Heart right ventricle (tissue), 16 donors: ENCODE results near the gene PARD3. TPM values are rescaled to one million over a fixed set of nuclear protein-coding genes. Genes with fewer than 3 reads are reported as not detected.

Source experiments
- ATAC-seq, 8 donors: fragments of 200-7000 bp; cut with Tn5 transposase; one replicate each; pipeline ENCODE4 v1.9.1; 2020; ENCODE audit warnings: mild to moderate bottlenecking in 8 of 8, moderate library complexity in 8 of 8, moderate number of reproducible peaks in 1 of 8
- DNase-seq, 2 donors: peaks; one replicate each; pipeline ENCODE4 v3.0.0-alpha.2; 2020
- H3K27ac ChIP-seq, 10 donors: fragments of 200-600 bp; sonication (generic) in 2 of 10; one replicate each; pipeline versions ENCODE4 v1.5.0 to v1.8.0; 2020 to 2022; ENCODE audit warnings: mild to moderate bottlenecking in 3 of 10
- H3K27me3 ChIP-seq, 7 donors: fragments of 200-600 bp; one replicate each; pipeline ENCODE4 v1.8.0; 2021 to 2022; ENCODE audit warnings: mild to moderate bottlenecking in 2 of 7
- H3K36me3 ChIP-seq, 9 donors: fragments of 200-600 bp; sonication (generic) in 1 of 9; one replicate each; pipeline versions ENCODE4 v1.5.0 to v1.8.0; 2020 to 2022; ENCODE audit warnings: mild to moderate bottlenecking in 2 of 9
- H3K4me1 ChIP-seq, 9 donors: fragments of 200-600 bp; sonication (generic) in 1 of 9; one replicate each; pipeline versions ENCODE4 v1.5.0 to v1.8.0; 2020 to 2022; ENCODE audit warnings: mild to moderate bottlenecking in 4 of 9
- H3K4me3 ChIP-seq, 10 donors: fragments of 200-600 bp; sonication (generic) in 2 of 10; one replicate each; pipeline versions ENCODE4 v1.5.0 to v1.8.0; 2020 to 2022; ENCODE audit warnings: mild to moderate bottlenecking in 7 of 10, moderate library complexity in 2 of 10
- H3K9me3 ChIP-seq, 11 donors: fragments of 200-600 bp in 10 of 11; sonication (generic) in 2 of 11; one replicate each; pipeline versions ENCODE4 v1.5.0 to v1.8.0; 2013 to 2022; ENCODE audit warnings: mild to moderate bottlenecking in 2 of 11, control low read depth in 1 of 11, moderate library complexity in 1 of 11
- CTCF ChIP-seq, 9 donors: fragments of 200-600 bp; sonication (generic) in 2 of 9; IDR thresholded peaks; one replicate each; pipeline versions ENCODE4 v1.5.0 to v1.8.0; 2021 to 2022; ENCODE audit warnings: antibody characterized with exemption in 9 of 9, mild to moderate bottlenecking in 5 of 9, moderate library complexity in 1 of 9
- WGBS, 2 donors: extraction: QIAGEN DNeasy Blood & Tissue Kit; methylation state at CpG; one replicate each; pipeline ENCODE4 v1.1.7; 2013; ENCODE audit warnings: inconsistent platforms in 1 of 2; 5-methylcytosine and 5-hydroxymethylcytosine counted together
- intact Hi-C, 10 donors: fragments of 100-400 bp; cut with DNase I; formaldehyde crosslinking; loops; one replicate each; pipeline versions ENCODE4 v1.11.1 to v1.14.2; 2022
- polyA plus RNA-seq, 2 donors: library from polyadenylated mRNA; stranded (reverse); fragments of 200-250 nt; gene quantifications; one replicate each; pipeline ENCODE4 v1.2.3, GENCODE V29; 2013
- total RNA-seq, 10 donors: library from RNA; stranded (reverse); fragmentation: NEBNext Ultra II Directional in 3 of 10; extraction: Animal tissue kit (Norgen Biotek cat#: 25700) in 3 of 10; gene quantifications; one replicate each; pipeline versions ENCODE4 v1.2.1 to v1.2.4, GENCODE V29; 2021 to 2023
- donor health status: Arrhythmogenic right ventricular cardiomyopathy.
- donor health status: ischemic (EF 13 %, LVEDD 7.1; RV severe dilation, severe dysfunction).
- donor health status: healthy with polysubstance abuse.
- donor health status: DM: no; HTN: yes; CAD: no.
- donor health status: DM: no; HTN: no; CAD: no.
- donor health status: ischemic (EF 25% LVEDD 6.9; RV normal size, moderate dysfunction).
- donor health status: ischemic (EF 25% LVEDD 5.7; RV mildly dilated, moderate dysfunction).
- donor health status: healthy.
- donor health status: DM: yes; HTN: yes; CAD: no.
- donor health status: Ischemic cardiomyopathy.
- donor health status: ischemic (EF 35%, LVEDD 5.7; RV mildly dilated, moderate dysfunction).
- donor health status: nonischemic (EF 11% LVEDD 7.7; RV severe dilation, severe dysfunction).
- donor health status: DM: yes; HTN: yes; CAD: no.
- donor health status: PGD.
- donor health status: ischemic (EF 29% LVEDD 5.4; RV normal size, mild dysfunction).
- donor health status: nonischemic (EF 23%, LVEDD 6.1; RV moderate dilation, normal function).

The PARD3 gene
- total and polyA plus RNA-seq, 12 donors, result 19.7 to 41.8 (median 34.2) TPM

DNA sequence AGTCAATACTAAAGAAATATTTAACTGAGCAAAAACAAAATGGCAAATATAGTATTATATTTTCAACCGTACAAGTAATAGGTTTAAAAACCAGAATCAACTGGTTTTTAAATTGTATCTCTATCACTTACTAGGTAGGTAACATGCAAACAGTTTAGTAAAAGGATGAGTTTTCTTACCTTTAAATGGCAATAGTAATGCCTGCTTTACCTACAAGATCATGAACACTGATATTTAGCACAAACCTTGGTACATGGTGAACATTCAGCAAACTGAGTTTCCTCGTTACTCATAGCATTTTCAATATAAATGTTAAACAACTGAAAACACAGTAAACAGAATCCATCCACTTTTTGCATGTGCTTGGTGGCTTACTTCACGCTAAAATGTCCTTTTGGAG, 389.1 kb downstream of the PARD3 start:
- no peaks in the 10 kb centered on the region for H3K36me3 ChIP-seq
- 64 to 65% methylated on average over 3 of the region's 3 CpGs for WGBS, 2 donors
- H3K4me3 ChIP-seq, result no peak overlapping the region
- H3K27ac ChIP-seq, result no peak overlapping the region
- ATAC-seq, result no peak
- no peaks in the 10 kb centered on the region for H3K9me3 ChIP-seq
- no peak for TF ChIP-seq CTCF (IDR thresholded peaks at IDR 0.05)
- no peaks in the 10 kb centered on the region for H3K27me3 ChIP-seq
- H3K4me1 ChIP-seq, result peaks cover 0 to 9% (median 0%) of the 10 kb centered on the region in 9 donors
- intact Hi-C loops, result no loop called here
- no peak for DNase-seq

- intact Hi-C loops, result no loop called here
- TF ChIP-seq CTCF (IDR thresholded peaks at IDR 0.05), result no peak
- no peak overlapping the region for H3K27ac ChIP-seq
- no peaks in the 10 kb centered on the region for H3K27me3 ChIP-seq
- ATAC-seq (no peak), DNase-seq (no peak)
- peaks cover 0 to 9% (median 0%) of the 10 kb centered on the region in 9 donors for H3K4me1 ChIP-seq
- H3K4me3 ChIP-seq, result no peak overlapping the region
- H3K9me3 ChIP-seq, result no peaks in the 10 kb centered on the region
- H3K36me3 ChIP-seq, result no peaks in the 10 kb centered on the region
- 76 to 77% methylated on average over 5 of the region's 5 CpGs for WGBS, 2 donors
Measured at GRCh38 chr10:34423673-34424625, 391.1 kb downstream of the PARD3 start.

- H3K36me3 ChIP-seq, result no peaks in the 10 kb centered on the region
- no peaks in the 10 kb centered on the region for H3K9me3 ChIP-seq
- no peak overlapping the region for H3K27ac ChIP-seq
- intact Hi-C loops, result no loop called here
- DNase-seq (no peak), ATAC-seq (no peak)
- no peak for TF ChIP-seq CTCF (IDR thresholded peaks at IDR 0.05)
- peaks cover 0 to 6% (median 0%) of the 10 kb centered on the region in 9 donors for H3K4me1 ChIP-seq
- H3K4me3 ChIP-seq, result no peak overlapping the region
- H3K27me3 ChIP-seq, result no peaks in the 10 kb centered on the region
- 0 to 68% methylated on average over 1 of the region's 1 CpG for WGBS, 2 donors
Measured at GRCh38 chr10:34420795-34421194, 394.3 kb downstream of the PARD3 start.

GRCh38 chr10:34420273-34420672, 394.8 kb downstream of the PARD3 start:
- Histone ChIP-seq H3K27ac (no peak overlapping the region), H3K9me3 (no peaks in the 10 kb centered on the region), H3K27me3 (no peaks in the 10 kb centered on the region), H3K4me1 (peaks cover 0 to 6% (median 0%) of the 10 kb centered on the region in 9 donors), H3K36me3 (no peaks in the 10 kb centered on the region), H3K4me3 (no peak overlapping the region)
- no peak for TF ChIP-seq CTCF (IDR thresholded peaks at IDR 0.05)
- intact Hi-C loops, result no loop called here
- 91 to 93% methylated on average over 3 of the region's 3 CpGs for WGBS, 2 donors
- ATAC-seq, result no peak
- DNase-seq, result no peak
